Parathyroid adenoma (tissue), 2 donors: Measurements from ENCODE around the gene TMEM131L.
A peak's percentile ranks its signal among the peaks of the same experiment; 100 is the strongest.

Experiments
- H2AFZ ChIP-seq: fragments of 300-600 bp; sonication (generic); one replicate; pipeline ENCODE4 v1.7.0; 2017; ENCODE audit warnings: antibody characterized with exemption, mild to moderate bottlenecking
- H3K27ac ChIP-seq: fragments of 300-600 bp; sonication (generic); one replicate; pipeline ENCODE4 v1.7.0; 2017
- H3K27me3 ChIP-seq: fragments of 300-600 bp; sonication (generic); one replicate; pipeline ENCODE4 v1.7.0; 2017; ENCODE audit warnings: low read length; ENCODE audit not compliant: control insufficient read depth, insufficient read depth
- H3K36me3 ChIP-seq: fragments of 300-600 bp; sonication (generic); one replicate; pipeline ENCODE4 v1.7.0; 2017; ENCODE audit warnings: low read length; ENCODE audit not compliant: control insufficient read depth, insufficient read depth
- H3K4me1 ChIP-seq: fragments of 300-600 bp; sonication (generic); one replicate; pipeline ENCODE4 v1.7.0; 2017; ENCODE audit warnings: control low read depth
- H3K4me2 ChIP-seq: fragments of 300-600 bp; sonication (generic); one replicate; pipeline ENCODE4 v1.7.0; 2017; ENCODE audit warnings: low read length
- H3K4me3 ChIP-seq: fragments of 300-600 bp; sonication (generic); one replicate; pipeline ENCODE4 v1.7.0; 2017; ENCODE audit warnings: low read depth, low read length
- H3K79me2 ChIP-seq: fragments of 300-600 bp; sonication (generic); one replicate; pipeline ENCODE4 v1.7.0; 2017; ENCODE audit warnings: control low read depth
- H3K9ac ChIP-seq: fragments of 300-600 bp; sonication (generic); one replicate; pipeline ENCODE4 v1.7.0; 2017; ENCODE audit warnings: mild to moderate bottlenecking
- H3K9me3 ChIP-seq: fragments of 300-600 bp; sonication (generic); one replicate; pipeline ENCODE4 v1.7.0; 2017; ENCODE audit warnings: low read length; ENCODE audit not compliant: control insufficient read depth
- TF ChIP-seq, protein P1 (sequence below): fragments of 300-600 bp; sonication (generic); IDR thresholded peaks from one replicate; pipeline ENCODE4 v1.7.0; 2017; ENCODE audit warnings: antibody characterized with exemption, mild to moderate bottlenecking
- donor health status: primary hyperparathyroidism.

The TMEM131L gene

DNA sequence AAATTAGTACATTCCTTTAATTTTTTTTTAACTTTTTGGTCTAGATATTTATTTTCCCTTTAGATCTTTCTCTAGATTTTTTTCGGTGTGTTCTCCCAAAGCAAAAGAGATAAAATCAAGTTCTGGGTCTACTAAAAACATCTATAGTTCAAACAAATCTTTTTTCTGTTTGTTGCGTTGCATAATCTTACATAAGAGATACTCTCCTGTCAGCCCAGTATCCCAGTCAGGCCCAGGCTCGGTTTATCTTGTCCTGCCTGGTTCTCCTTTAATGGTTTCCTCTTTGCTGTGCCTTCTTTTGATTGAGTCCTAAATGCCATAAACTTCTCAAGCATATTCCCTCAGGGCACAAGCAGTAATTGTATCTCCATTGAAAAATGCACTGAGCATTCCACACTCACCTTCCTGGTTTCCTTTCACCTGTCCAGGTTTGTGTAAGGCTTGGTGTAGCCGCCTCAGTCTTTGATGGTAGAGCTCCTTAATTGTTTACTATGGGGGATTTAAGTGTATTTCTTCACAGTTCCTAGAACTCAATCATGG lies 104.9 kb downstream of the TMEM131L start:
- H3K36me3 ChIP-seq: no peaks in the 10 kb centered on the region
- no peak overlapping the region for H3K4me2 ChIP-seq
- H3K4me3 ChIP-seq: no peak overlapping the region
- H3K9me3 ChIP-seq: no peaks in the 10 kb centered on the region
- H3K27me3 ChIP-seq: no peaks in the 10 kb centered on the region
- no peak overlapping the region for H3K27ac ChIP-seq
- no peaks in the 10 kb centered on the region for H3K79me2 ChIP-seq
- no peaks in the 10 kb centered on the region for H3K4me1 ChIP-seq
- H2AFZ ChIP-seq: peak overlapping the region; percentile 38
- no peak overlapping the region for H3K9ac ChIP-seq
- TF ChIP-seq, protein P1, sequence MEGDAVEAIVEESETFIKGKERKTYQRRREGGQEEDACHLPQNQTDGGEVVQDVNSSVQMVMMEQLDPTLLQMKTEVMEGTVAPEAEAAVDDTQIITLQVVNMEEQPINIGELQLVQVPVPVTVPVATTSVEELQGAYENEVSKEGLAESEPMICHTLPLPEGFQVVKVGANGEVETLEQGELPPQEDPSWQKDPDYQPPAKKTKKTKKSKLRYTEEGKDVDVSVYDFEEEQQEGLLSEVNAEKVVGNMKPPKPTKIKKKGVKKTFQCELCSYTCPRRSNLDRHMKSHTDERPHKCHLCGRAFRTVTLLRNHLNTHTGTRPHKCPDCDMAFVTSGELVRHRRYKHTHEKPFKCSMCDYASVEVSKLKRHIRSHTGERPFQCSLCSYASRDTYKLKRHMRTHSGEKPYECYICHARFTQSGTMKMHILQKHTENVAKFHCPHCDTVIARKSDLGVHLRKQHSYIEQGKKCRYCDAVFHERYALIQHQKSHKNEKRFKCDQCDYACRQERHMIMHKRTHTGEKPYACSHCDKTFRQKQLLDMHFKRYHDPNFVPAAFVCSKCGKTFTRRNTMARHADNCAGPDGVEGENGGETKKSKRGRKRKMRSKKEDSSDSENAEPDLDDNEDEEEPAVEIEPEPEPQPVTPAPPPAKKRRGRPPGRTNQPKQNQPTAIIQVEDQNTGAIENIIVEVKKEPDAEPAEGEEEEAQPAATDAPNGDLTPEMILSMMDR: no peak

DNA sequence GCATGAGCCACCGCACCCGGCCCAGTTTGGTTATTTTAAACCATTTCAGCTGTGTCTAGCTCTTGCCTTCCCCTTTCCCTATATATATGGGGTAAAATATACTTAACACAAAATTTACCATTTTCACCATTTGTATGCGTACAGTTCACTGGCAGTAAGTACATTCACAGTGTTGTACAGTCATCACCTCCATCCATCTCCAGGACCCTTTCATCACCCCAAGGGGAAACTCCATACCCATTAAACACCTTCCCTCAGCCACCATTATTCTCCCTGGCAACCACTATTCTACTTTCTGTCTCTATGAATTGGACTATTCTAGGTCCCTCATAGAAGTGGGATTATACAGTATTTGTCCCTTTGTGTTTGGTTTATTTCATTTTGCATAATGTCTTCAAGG lies 106.4 kb downstream of the TMEM131L start:
- Histone ChIP-seq H3K27me3 (no peaks in the 10 kb centered on the region), H3K4me2 (no peak overlapping the region), H3K79me2 (no peaks in the 10 kb centered on the region), H3K36me3 (no peaks in the 10 kb centered on the region), H3K4me1 (no peaks in the 10 kb centered on the region), H3K9me3 (no peaks in the 10 kb centered on the region), H3K9ac (no peak overlapping the region), H2AFZ (no peak overlapping the region), H3K4me3 (no peak overlapping the region), H3K27ac (no peak overlapping the region)
- TF ChIP-seq, protein P1: no peak

DNA sequence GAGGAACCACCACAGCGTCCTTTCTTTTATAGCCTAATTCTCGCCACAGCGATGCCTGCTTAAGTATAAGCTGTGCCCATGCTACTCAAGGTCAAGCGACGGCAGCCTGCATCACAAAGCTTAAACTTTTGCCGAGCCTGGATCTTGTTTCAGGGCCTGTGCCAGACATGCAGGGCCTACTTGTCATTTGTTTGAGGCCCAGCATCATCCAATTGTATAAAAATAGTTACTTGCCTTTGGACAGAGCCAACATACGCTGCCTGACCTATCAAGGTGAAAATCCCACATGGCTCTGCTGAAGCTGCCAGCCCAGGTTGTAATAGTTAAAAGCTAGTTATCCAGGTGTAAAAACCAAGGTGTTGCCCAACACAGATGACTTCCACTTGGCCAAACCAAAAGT lies 107.1 kb downstream of the TMEM131L start:
- Histone ChIP-seq H3K9me3 (no peaks in the 10 kb centered on the region), H2AFZ (no peak overlapping the region), H3K4me1 (no peaks in the 10 kb centered on the region), H3K27ac (no peak overlapping the region), H3K27me3 (no peaks in the 10 kb centered on the region), H3K4me2 (no peak overlapping the region), H3K4me3 (no peak overlapping the region), H3K9ac (no peak overlapping the region), H3K79me2 (no peaks in the 10 kb centered on the region), H3K36me3 (no peaks in the 10 kb centered on the region)
- TF ChIP-seq, protein P1: no peak

DNA sequence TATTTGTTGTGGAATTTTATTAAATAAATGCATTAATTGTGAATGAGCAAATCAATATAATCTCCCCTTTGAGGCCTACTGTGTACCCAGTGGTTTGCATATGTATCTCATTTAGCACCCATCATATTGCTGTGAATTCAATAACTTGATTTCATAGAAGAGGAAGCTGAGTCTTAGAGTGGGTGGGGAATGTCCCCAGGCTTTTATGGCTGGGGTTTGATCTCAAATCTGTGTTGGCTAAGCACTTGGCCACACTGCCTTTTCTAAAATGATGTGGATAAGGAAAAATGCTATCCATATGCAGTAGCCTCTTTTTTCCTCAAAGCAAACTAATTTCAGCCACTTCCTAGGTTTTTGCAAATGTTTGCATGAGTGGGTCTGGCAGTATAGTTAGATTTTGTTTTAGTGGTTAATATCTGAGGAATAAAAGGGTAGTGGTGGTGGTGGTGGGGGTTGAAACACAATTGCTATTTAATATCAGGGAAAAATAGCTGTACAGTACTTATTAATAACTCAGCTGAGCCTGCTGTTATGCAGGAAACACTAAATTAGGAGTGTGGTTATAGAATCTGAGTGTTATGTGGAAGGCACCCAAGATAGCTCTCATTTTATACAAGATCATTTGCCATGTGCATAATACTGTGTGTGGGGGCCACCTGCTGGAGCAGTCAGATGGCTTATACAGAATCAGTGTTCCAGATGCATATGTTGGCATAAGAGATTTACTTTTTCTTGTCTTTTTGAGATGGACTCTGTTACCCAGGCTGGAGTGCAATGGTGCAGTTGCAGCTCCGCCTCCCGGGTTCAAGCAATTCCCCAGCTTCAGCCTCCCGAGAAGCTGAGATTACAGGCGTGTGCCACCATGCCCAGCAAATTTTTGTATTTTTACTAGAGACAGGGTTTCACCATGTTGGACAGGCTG lies 108.0 kb downstream of the TMEM131L start:
- Histone ChIP-seq H3K4me1 (no peaks in the 10 kb centered on the region), H3K79me2 (no peaks in the 10 kb centered on the region), H3K4me2 (no peak overlapping the region), H3K27ac (no peak overlapping the region), H3K36me3 (no peaks in the 10 kb centered on the region), H3K27me3 (no peaks in the 10 kb centered on the region), H3K9me3 (no peaks in the 10 kb centered on the region), H2AFZ (no peak overlapping the region), H3K4me3 (no peak overlapping the region), H3K9ac (no peak overlapping the region)
- TF ChIP-seq, protein P1: peak; percentile 21

DNA sequence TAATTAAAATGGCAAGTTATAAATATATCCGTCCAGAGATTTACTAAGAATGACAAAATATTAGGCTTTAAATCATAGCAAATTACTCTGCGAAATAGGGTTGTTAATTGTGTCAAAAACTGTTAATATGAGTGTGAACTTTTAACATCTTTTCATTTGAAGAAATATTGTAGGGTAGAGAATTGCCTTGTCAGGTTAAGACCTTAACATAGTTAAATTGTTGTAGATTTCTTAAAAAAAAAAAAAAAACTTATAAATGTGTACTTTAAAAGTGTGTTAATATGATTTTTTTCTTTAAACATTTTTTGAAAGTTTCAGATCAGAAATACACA lies 110.2 kb downstream of the TMEM131L start:
- Histone ChIP-seq H3K9me3 (no peaks in the 10 kb centered on the region), H3K27me3 (no peaks in the 10 kb centered on the region), H3K79me2 (no peaks in the 10 kb centered on the region), H3K27ac (no peak overlapping the region), H3K4me2 (no peak overlapping the region), H3K4me3 (no peak overlapping the region), H2AFZ (no peak overlapping the region), H3K9ac (no peak overlapping the region), H3K36me3 (no peaks in the 10 kb centered on the region), H3K4me1 (no peaks in the 10 kb centered on the region)
- TF ChIP-seq, protein P1: no peak
